Fibroblast of gingiva (primary cell): ENCODE results near the gene TNFRSF17.
A peak's percentile ranks its signal among the peaks of the same experiment; 100 is the strongest.
"Not testable (repeated sequence)": the region's sequence is repeated elsewhere in the genome, so short reads cannot be mapped to it uniquely, and the experiment has no call there.

Source experiments
- DNase-seq: peaks from one replicate; pipeline ENCODE4 v3.0.0-alpha.2; 2011; ENCODE audit warnings: low read depth

The TNFRSF17 gene

GRCh38 chr16:11964761-11965551 lies at the start of gene TNFRSF17:
TNFRSF17 (plus strand) TSS chr16:11965210; CDS start chr16:11965325, 115 bp downstream.
- peak; percentile 84 for DNase-seq

- peak; percentile 98 for DNase-seq
Measured at GRCh38 chr16:11915644-11916523, 49.1 kb upstream of the TNFRSF17 start, which contains the start of gene GSPT1. GSPT1 (minus strand) TSS chr16:11915956; CDS start chr16:11915720, 236 bp downstream.

- DNase-seq, result peak; percentile 11
Measured at GRCh38 chr16:11916524-11917285, 48.3 kb upstream of the TNFRSF17 start.

GRCh38 chr16:11924046-11924445 lies 41.0 kb upstream of the TNFRSF17 start:
- DNase-seq, result not testable (repeated sequence)

GRCh38 chr16:11927350-11927749 lies 37.7 kb upstream of the TNFRSF17 start:
- DNase-seq, result not testable (repeated sequence)

- not testable (repeated sequence) for DNase-seq
Measured at GRCh38 chr16:11941945-11942344, 23.1 kb upstream of the TNFRSF17 start, which contains the start of gene NPIPB2. NPIPB2 (minus strand) TSS chr16:11942045; CDS start chr16:11942045, 0 bp downstream.

- no peak for DNase-seq
Measured at GRCh38 chr16:11946433-11946832, 18.6 kb upstream of the TNFRSF17 start.

- DNase-seq, result no peak
Measured at GRCh38 chr16:11948819-11949218, 16.2 kb upstream of the TNFRSF17 start.

GRCh38 chr16:11949527-11949926 lies 15.5 kb upstream of the TNFRSF17 start:
- DNase-seq, result peak; percentile 63

DNA sequence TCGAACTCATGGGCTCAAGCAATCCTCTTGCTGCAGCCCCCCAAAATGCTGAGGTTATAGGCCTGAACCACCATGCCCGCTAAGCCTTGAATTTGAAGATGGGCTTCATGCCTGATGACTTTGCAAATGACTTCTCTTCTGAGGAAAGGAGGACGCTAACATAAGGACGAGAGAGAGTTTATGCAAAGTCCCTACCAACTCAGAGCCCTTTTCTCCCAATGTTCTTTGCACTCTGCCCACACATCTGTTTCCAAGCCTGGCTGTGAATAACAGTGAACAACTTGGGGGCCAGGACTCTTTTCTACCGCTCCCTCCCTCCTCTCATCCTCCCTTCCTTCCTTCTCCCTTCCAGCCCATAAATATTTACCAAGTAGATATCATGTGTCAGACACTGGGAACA lies 14.6 kb upstream of the TNFRSF17 start:
- peak; percentile 39 for DNase-seq

- DNase-seq, result peak; percentile 62
Measured at GRCh38 chr16:11953576-11953975, 11.4 kb upstream of the TNFRSF17 start.

DNA sequence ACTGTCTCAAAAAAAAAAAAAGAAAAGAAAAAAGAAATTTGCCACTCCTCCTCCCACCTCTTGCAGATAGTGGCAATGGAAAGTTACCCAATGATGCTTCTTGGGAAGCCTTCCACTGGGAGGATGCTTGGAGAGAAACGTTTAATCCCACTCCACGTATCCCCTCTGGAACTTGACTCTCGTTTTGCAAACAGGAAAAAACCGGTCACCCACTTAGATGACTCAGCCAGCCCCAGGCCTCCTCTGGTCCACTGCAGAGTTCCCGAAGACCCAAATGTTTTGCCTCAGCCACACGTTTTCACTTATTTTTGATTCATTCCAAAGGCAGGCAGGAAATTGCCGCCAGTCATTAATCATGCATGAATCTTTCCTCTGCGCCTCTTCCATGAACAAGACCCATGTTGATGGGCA lies 9.3 kb upstream of the TNFRSF17 start:
- peak; percentile 97 for DNase-seq

DNA sequence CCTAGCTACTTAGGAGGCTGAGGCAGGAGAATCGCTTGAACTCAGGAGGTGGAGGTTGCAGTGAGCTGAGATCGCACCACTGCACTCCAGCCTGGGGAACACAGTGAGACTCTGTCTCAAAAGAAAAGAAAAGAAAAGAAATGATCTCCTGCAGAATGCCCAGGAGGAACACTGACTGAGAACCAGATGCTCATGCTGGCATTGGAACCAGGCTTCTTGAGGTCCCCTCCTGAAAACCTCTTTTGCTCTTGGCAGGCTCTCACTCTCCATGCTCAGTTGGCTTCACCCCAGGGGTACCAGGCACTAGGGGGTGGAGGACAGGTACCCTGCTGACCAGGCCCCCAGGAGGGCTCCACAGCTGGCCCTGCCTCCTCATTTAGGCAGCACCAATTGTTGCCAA lies 8.5 kb upstream of the TNFRSF17 start:
- no peak for DNase-seq

DNA sequence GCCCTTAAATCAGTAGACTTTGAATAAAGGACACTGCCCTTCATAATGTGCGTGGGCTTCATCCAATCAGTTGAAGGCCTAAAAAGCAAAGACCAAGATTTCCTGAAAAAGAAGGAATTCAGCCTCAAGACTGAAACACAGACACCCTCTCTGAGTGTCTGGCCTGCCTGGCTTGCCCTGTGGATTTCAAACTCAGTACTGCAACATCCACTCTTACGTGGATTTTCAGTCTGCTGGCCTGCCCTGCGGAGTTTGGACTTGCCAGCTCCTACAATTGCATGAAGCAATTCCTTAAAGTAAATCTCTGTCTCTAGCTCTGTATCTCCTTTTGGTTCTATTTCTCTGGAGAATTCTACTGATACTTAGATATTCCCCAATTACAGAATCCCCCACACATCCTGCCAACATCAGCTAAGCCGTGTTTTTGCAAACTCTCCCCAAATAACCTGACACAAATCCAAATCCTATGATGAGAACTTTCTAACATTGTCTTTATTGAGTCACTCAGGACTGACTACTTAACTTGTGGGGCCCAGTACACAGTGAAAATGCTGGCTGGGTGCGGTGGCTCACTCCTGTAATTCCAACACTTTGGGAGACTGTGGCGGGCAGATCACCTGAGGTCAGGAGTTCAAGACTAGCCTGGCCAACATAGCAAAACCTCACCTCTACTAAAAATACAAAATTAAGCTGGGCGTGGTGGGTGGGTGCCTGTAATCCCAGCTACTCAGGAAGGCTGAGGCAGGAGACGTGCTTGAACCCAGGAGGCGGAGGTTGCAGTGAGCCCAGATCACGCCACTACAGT lies 7.2 kb upstream of the TNFRSF17 start:
- DNase-seq, result peak; percentile 83

DNA sequence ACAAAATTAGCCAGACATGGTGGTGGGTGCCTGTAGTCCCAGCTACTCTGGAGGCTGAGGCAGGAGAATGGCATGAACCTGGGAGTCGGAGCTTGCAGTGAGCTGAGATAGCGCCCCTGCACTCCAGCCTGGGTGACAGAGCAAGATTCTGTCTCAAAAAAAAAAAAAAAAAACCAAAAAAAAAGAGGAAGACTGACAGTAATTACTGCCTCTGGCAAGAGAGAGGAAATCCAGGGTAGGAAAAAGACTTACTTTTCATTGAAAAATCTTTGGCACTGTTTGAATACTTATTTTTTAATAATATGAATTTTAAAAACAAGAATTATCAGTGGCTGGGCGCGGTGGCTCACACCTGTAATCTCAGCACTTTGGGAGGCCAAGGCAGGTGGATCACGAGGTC lies 2.6 kb upstream of the TNFRSF17 start:
- not testable (repeated sequence) for DNase-seq

GRCh38 chr16:11962978-11963377 lies 2.0 kb upstream of the TNFRSF17 start:
- not testable (repeated sequence) for DNase-seq

DNA sequence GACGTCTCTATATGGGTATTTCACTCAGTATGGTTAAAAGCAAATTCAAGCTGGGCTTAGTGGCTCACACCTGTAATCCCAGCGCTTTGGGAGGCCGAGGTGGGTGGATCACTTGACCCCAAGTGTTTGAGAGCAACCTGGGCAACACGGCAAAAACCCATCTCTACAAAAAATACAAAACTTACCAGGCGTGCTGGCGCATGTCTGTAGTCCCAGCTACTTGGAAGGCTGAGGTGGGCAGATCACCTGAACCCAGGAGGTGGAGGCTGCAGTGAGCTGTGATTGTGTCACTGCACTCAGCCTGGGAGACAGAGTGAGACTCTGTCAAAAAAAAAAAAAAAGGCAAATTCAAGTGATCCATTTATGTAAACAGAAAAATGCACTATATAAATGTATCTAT lies 1.3 kb upstream of the TNFRSF17 start:
- no peak for DNase-seq

- DNase-seq, result no peak
Measured at GRCh38 chr16:11966173-11966572, 1.2 kb downstream of the TNFRSF17 start.

- DNase-seq, result no peak
Measured at GRCh38 chr16:11967195-11967911, 2.3 kb downstream of the TNFRSF17 start.

DNA sequence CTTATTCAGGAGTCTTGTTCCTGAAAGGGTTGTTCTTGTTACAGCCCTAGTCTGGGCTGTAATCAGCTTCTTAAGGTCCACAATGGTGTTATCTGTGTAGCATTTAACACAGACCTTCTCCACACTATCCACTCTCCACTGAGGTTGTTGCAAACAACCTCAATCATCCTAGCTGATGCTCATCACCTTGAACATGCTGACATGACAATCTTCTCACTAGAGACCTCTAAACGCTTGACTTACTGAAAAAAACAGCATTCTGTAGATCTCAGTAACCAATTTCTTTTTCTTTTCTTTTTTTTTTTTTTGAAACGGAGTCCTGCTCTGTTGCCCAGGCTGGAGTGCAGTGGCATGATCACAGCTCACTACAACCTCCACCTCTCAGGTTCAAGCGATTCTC lies 3.6 kb downstream of the TNFRSF17 start:
- no peak for DNase-seq
